Activated T-helper 1 cell treated with anti-CD3 and anti-CD28 coated beads, Interleukin-2, amount 50 U/mL, for 16 hours (primary cell): ENCODE measurements around the gene BRAT1.
A peak's percentile ranks its signal among the peaks of the same experiment; 100 is the strongest.

Experiments used
- DNase-seq, 2 donors: peaks; one replicate each; pipeline ENCODE4 v3.0.0-alpha.2; 2020; ENCODE audit warnings: low read depth in 1 of 2, low spot score in 1 of 2

The BRAT1 gene

GRCh38 chr7:2525658-2526630 lies 29.4 kb downstream of the BRAT1 start:
- no peak for DNase-seq

GRCh38 chr7:2524808-2525657 lies 30.3 kb downstream of the BRAT1 start:
- no peak for DNase-seq

DNA sequence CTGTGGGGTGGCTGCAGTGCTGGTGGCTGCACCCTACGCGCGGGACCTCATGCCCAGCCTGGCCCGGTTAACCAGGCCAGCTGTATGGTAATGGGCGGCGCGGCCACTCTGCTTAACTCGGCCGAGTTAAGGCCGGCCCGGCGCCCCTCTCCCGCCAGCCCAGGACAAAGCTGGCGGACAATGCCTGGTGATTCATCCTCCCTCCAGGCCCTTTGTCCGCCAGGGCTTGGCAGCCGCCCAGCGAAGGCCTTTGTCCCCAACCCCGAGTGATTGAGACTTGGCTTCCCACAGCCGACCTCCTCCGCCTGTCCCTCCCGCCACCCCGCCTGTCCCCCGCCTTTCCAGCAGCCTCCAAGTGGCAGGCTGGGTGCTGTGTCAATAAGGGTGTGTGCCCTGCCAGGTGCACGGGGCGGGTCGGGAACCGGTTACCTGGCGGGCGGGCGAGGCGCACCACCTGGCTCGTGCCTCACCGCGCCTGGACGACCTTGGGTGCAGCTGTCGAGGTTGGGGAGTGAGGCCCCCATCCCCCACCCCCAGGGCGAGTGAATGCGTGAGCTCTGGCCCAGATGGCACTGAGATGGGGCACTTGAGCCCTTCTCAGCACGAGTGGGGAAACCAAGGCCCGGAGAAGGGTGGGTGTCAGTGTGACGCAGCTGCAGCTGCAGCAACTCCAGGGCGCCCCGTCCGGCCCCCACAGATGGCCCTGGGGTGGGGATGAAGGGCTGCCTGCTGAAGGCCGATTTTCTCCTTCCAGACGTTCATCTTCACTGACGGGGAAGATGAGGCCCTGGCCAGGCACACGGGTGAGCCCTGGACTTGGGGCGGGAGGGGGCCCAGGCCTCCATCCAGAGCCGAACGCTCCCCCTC lies 31.1 kb downstream of the BRAT1 start:
- DNase-seq: no peak

GRCh38 chr7:2523461-2523936 lies 31.8 kb downstream of the BRAT1 start:
- DNase-seq: no peak

DNA sequence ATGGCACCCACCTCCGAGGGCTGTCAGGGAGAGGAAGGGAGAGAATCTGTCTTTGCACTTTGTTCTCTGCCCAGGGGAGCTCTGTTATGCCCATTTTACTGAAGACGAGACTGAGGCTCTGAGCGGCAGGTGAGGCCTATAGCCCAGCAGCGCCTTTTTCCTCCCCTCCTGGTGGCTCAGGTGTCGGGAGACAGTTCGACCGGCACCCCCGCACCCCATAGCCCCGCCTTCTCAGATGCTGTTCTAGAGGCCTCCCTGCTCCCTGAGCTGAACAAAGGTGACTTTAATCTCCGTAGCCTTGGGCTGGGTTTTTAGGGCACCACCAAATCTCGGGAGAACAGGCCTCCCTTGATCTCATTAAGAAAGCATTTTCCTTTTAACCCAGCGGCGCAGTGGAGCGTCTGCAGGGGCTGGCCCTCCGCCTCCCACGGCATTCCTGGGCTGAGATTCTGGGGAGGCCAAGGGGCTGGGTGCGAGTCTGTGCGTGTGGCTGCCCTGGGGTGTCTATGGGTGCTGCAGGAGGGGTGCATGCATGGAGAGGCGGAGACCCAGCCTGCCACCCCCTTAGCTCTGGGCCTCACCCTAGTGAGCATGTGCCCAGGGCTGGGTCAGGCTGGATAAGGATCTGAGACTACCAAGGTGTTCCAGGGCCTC lies 32.4 kb downstream of the BRAT1 start:
- no peak for DNase-seq

- peak in 1 of 2 donors; percentile 57 for DNase-seq
Measured at GRCh38 chr7:2521952-2522591, 33.3 kb downstream of the BRAT1 start.

- no peak for DNase-seq
Measured at GRCh38 chr7:2521341-2521745, 34.0 kb downstream of the BRAT1 start.

GRCh38 chr7:2520761-2521290 lies 34.5 kb downstream of the BRAT1 start:
- DNase-seq: no peak

DNA sequence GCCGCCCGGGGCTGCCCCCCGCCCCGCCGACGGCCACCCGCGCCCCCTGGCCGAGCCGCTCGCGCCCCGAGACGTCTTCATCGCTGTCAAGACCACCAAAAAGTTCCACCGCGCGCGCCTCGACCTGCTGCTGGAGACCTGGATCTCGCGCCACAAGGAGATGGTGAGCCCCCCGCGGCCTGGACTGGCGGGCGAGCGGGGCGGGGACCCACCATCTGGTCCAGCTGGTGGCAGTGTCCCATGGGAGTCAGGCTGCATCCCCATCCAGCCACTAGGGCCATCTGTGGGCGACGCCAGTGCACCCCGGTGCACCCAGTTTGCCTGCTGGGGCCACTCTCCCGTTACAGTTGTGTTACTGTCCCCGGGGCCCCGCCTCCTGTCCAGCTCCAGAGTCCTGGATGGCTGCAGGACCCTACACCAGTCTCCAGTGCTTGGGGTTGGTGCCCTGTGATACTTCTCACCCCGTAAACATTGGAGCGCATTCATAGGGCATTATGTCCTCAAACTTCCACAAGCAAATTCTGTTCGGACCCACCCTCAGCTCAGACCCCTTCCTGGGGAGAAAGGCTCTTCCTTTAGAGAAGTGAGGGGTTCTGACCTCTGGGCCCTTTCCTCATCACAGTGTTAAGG lies 35.1 kb downstream of the BRAT1 start:
- DNase-seq: no peak

GRCh38 chr7:2519119-2519930 lies 36.0 kb downstream of the BRAT1 start, which contains the start of gene LFNG:
Gene LFNG, plus strand, starts transcription at chr7:2519774. Its CDS starts 88 bp downstream, at chr7:2519862.
- peak; percentile 62 to 78 for DNase-seq

DNA sequence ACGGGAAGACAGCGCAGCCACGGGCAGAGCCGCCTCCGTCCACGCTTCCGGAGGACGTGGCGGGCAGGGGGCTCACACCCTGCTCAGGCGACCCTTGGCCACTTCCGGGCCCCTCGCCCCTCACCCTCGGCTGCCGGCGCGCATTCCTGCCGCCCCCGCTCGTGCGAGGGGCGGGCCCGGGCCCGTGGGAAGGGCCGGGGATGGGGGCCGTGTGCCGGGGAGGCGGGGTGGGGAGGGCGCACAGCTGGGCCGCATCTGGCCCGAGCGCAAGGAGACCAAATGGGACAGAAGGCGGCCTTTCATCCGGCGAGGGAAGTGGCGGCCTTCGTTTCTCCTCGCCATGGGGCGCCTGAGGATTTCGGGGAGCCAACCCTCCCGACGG lies 36.6 kb downstream of the BRAT1 start:
- no peak for DNase-seq

GRCh38 chr7:2517678-2518507 lies 37.4 kb downstream of the BRAT1 start:
- no peak for DNase-seq

- no peak for DNase-seq
Measured at GRCh38 chr7:2517026-2517425, 38.3 kb downstream of the BRAT1 start.

DNA sequence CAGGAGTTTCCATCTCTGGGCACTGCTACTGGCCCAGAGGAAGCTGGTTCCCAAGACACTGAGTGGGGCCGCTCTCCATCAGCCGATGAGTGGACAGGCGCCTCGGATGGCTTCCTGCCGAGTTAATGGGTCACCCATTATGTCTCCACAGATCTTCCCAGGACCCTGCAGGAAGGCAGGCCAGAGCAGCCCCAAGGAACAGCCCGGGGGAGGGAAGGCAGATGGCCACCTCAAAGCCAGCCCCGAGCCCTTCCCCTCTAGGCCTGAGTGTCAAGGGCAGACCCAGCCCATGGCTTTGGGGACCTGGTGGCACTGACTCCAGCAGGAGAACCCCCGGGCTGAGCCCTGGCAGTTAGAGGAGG lies 39.1 kb downstream of the BRAT1 start:
- DNase-seq: no peak

- no peak for DNase-seq
Measured at GRCh38 chr7:2515424-2516193, 39.7 kb downstream of the BRAT1 start.
